GM10266 (cell line): ENCODE measurements around the gene PPP3CB.

Experiments used
- DNase-seq: peaks from one replicate; pipeline ENCODE4 v3.0.0; 2012; ENCODE audit errors: extremely low spot score
- TF ChIP-seq, protein P1 (sequence below): IDR thresholded peaks from 2 replicates; pipeline ENCODE4 v1.5.1; 2012; ENCODE audit warnings: mild to moderate bottlenecking, low read depth; ENCODE audit not compliant: control insufficient read depth, insufficient read depth; ENCODE audit errors: missing control alignments

The PPP3CB gene

DNA sequence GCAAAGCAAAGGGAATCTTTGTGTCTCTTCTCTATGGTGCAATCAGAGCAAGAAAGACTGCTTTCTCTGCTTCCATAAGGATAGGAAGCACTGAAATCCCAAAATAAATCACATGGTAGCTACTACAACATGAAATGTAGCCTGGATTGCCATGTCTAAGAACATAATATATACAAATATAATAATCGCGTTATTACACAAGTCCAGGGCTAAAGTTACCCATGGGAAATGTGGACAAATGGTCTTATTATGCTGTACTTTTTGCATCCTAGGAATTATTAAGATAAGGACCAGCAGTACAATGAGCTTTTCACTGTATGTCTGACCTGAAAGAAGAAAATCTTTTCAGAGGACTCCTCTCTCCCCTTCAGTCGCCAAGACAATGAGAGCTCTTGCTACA lies 23.5 kb upstream of the PPP3CB start:
- DNase-seq: no peak
- TF ChIP-seq, protein P1, sequence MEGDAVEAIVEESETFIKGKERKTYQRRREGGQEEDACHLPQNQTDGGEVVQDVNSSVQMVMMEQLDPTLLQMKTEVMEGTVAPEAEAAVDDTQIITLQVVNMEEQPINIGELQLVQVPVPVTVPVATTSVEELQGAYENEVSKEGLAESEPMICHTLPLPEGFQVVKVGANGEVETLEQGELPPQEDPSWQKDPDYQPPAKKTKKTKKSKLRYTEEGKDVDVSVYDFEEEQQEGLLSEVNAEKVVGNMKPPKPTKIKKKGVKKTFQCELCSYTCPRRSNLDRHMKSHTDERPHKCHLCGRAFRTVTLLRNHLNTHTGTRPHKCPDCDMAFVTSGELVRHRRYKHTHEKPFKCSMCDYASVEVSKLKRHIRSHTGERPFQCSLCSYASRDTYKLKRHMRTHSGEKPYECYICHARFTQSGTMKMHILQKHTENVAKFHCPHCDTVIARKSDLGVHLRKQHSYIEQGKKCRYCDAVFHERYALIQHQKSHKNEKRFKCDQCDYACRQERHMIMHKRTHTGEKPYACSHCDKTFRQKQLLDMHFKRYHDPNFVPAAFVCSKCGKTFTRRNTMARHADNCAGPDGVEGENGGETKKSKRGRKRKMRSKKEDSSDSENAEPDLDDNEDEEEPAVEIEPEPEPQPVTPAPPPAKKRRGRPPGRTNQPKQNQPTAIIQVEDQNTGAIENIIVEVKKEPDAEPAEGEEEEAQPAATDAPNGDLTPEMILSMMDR: no peak

DNA sequence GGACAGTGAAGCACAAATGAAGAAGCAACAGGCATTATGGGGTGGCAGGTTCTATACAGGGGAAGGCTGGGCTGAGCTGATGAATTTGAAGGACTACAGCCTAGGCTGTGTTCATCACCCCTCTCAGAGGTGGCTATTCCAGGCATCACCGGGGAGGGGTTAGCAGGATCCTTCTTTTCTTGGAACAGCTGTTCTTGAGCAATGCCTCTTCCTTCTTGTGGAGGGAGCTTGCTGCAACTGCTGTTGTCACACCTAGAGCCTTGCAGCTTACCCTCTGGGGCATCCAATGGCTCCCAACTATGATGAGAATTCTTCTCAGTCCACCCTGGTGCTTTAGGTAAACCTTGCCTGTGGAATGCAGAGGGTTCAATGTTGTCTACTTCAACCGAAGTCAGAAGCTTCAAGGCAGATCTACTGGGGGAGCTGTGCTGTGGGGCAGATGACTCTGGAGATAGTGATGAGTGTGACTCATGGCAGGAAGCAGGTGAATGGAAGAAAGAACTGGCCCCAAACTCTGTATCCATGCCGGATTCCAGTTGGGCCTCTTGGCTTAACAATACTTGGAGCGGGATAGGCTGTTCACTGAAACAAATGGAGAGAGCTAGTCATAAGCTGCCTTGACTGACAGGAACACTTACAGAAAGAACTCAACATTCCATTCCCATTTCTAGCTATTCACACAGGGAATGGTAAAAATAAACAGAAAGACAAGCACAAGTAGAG lies 21.5 kb upstream of the PPP3CB start:
- TF ChIP-seq, protein P1: no peak
- DNase-seq: no peak

DNA sequence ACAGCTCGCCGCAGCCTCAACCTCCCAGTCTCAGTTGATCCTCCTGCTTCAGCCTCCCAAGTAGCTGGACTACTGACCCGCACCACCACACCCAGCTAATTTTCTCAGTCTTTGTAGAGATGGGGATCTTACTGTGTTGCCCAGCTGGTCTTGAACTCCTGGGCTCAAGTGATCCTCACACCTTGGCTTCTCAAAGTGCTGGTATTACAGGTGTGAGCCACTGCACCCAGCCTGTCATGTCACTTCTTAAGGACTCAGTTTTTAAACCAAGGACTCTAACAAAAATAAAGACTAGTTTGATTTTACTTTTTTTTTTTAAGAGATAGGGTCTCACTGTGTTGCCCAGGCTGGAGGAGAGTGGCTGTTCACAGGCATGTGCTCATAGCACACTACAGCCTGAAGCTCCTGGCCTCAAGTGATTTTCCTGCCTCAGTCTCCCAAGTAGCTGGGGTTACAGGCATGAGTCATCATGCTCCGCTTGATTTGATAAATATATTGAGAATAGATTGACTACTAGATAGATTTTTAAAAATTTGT lies 16.5 kb upstream of the PPP3CB start:
- DNase-seq: no peak
- TF ChIP-seq, protein P1: no peak

DNA sequence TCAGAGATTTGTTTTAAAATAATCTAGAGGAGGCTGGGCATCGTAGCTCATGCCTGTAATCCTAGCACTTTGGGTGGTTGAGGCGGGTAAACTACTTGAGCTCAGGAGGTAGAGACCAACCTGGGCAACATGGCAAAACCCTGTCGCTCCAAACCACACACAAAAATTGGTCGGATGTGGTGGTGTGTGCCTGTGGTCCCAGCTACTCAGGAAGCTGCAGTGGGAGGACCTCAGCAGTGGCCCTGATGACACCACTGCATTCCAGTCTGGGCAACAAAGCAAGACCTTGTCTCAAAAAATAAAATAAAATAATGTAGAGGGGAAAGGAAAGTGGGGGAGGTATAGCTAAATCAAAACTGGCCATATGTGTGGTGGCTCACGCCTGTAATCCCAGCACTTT lies 13.9 kb upstream of the PPP3CB start:
- DNase-seq: no peak
- TF ChIP-seq, protein P1: no peak

- TF ChIP-seq, protein P1: no peak
Observed at GRCh38 chr10:73506491-73506890, 10.7 kb upstream of the PPP3CB start.

DNA sequence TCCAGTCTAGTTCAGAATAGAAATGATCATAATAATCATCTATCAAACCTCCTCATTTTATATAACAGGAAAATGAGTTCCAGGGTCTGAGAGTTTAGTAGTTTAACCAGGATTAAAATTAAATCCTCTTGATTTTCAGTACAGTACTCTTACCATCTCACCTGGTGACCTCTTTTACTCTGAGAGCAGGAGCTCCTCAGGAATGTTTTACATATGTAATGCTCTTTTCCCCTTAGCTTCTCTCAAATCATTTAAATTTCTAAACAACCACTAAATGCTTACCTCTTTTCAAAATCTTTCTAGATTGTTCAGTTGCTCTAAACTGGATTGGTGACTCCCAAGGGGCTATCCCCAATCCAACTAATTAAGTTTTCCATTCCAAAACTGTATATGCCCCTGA lies 10.2 kb upstream of the PPP3CB start:
- TF ChIP-seq, protein P1: no peak
- no peak for DNase-seq

More at GRCh38 chr10:73506491-73506890, 10.7 kb upstream of the PPP3CB start:
- no peak for DNase-seq

DNA sequence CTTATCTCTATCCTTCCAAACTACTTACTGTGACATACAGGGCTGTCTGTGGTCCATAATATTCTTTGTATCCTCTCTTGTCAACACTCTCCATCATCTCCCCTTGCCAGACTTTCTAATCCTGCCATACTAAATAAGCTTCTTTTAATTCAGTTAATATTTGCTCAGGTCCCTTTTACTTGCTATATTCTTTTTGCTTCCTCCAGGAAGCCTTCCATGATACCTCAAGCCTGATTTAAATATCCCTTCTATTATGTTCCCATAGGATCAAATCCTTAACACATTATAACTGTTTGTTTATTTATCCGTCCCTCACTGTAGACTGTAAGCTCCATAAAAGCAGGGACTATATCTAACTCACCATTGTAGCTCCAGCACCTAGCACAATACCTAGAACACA lies 7.2 kb upstream of the PPP3CB start:
- DNase-seq: no peak
- TF ChIP-seq, protein P1: no peak
